ENCODE data around the gene TRIM44. TPM values are rescaled to one million over a fixed set of nuclear protein-coding genes. Genes with fewer than 3 reads are reported as not detected.

The TRIM44 gene, protein sequence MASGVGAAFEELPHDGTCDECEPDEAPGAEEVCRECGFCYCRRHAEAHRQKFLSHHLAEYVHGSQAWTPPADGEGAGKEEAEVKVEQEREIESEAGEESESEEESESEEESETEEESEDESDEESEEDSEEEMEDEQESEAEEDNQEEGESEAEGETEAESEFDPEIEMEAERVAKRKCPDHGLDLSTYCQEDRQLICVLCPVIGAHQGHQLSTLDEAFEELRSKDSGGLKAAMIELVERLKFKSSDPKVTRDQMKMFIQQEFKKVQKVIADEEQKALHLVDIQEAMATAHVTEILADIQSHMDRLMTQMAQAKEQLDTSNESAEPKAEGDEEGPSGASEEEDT
- 39.7 and 44.9 TPM in 2 replicates for total RNA-seq

DNA sequence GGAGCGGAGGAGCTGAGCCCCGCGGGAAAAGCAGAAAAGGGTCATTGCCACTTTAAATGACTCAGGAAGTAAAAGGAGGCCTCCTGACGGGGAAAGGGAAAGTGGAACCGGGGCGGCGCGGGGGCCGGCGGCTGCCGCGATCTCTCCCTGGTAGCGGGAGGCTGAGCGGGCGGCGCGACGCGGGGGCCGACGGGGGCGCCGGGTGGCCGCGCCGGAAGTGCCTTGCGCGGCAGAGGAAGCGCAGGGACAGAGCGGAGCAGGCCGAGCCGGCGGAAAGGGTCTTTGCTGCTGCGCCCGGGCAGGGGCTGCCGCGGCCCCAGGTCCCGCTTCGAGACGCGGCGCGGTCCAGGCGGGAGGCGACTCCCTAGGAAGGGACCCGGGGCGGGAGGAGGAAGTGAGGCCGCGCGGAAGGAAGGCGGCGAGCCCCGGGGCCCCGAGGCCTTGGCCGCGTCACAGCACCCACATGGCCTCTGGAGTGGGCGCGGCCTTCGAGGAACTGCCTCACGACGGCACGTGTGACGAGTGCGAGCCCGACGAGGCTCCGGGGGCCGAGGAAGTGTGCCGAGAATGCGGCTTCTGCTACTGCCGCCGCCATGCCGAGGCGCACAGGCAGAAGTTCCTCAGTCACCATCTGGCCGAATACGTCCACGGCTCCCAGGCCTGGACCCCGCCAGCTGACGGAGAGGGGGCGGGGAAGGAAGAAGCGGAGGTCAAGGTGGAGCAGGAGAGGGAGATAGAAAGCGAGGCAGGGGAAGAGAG is at the start of gene TRIM44:
Gene TRIM44, plus strand, starts transcription at position 127 of the 759 bp plus-strand sequence. Its CDS starts 337 bp downstream, at position 464.

DNA sequence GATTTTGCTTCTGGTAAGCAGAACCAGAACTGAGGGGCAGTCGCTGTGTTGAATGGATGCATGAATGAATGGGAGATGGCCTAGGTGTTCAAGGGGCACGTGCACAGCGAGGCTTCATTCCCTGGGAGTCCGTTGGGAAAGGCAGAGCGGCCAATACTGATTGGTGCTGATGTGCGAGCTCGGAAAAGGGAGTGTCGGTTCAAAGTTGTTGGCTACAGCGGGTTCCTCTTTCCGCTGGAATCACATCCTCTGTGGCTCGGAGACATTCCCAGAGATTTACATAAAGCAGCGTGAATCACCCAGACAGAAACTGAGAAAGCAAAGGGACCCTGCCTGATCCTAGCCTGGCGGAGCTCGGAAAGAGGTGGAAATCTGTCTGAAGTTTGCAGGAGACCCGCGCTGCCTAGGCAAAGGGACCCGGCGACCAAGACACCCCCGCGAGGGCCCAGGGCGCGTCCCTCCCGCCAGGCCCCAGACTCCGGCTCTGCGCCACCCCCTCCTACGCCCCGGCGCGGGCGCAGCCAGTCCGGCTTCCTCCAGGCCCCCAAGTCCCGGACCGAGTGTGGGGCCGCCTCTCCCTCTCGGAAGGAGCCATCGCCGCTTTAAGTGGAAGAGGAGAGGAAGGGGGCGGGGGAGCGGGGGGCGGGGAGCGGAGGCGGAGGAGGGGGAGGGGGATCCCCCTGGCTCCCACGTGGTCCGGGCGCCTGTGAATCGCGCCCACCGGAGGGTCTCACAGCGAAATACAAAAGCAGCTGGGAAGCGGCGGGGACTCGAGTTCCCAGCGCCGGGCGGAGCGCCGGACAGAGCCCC is 44.7 kb upstream of the TRIM44 start, which contains the start of gene FJX1:
Gene FJX1, plus strand, starts transcription at position 774 of the 810 bp plus-strand sequence. CDS start 177 bp downstream, outside the sequence.

Other genes starting within 250 kb of the TRIM44 start
- 6.0 and 8.6 TPM in 2 replicates for gene SLC1A2, start 243.2 kb upstream of the TRIM44 start, total RNA-seq
- gene PAMR1, start 137.2 kb upstream of the TRIM44 start, total RNA-seq = 30.7 and 40.1 TPM in 2 replicates
- 16.1 and 19.6 TPM in 2 replicates for gene FJX1, start 44.3 kb upstream of the TRIM44 start, total RNA-seq